ENCODE results near the gene THADA.

THADA gene

DNA sequence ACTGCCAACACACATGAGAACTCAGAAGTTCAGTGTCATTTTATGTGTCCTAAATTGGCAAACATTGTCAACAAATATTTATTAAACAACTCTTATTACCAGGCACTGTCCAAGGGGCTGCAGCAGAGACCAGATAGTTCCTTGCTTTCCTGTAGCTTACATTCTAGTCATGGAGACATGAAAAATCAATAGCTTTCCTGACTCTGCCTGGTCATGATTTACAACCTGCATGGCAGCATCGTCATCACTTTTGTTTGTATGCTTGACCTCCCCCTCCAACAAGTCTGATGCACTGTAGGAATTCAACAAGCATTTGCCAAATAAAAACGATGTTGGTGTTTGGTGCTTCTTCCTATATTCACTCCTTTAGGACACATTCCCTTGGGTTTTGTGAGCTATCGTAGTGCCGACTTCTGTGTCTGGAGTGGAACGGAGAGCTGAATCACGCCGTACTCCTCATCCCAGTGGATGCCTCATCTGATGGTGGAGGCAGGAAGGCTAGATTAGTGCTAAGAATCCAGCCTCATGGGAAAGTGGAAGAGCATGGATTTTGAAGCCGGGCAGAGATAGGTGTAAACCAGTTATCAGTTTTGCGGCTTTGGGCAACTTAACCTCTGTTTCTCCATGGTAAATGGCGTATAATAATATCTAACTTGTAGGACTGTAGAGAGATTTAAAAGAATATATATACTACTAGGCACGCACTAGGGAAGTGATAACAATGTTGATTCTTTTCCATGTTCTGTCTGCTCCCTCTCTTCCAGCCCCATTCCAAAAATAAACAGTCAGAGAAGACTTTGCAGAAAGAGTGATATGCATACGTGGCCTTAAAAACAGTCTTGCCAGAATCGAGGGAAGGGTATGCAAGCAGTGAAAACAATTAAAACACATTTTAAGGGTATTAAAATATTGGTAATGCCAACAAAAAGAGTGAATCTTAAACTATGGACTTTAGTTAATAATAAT, 249.0 kb downstream of the THADA start:
- no peak for DNase-seq (ENCODE audit: low read depth)

GRCh38 chr2:43345872-43346271, 250.0 kb downstream of the THADA start:
- no peak for DNase-seq (ENCODE audit: low read depth)

DNA sequence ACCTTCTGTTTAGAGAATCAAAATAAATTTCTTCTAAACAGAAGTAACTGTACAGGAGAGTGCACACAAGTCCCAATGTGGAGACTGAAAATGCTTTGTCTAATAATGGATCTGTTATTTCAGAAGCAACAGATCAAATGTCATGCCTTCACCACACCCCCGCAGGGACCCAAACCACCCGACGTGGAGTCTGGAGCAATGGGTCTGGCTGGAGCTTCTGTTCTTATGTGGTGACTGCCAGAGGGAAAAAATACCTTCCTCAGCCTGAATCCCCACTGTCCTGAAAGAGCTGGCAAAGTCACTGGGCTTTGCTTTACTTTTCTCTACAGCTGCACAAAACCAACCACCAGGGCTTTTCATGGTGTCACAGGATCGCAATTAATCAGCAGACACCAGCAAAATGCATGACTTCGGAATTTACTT, 250.4 kb downstream of the THADA start:
- no peak for DNase-seq (ENCODE audit: low read depth)

GRCh38 chr2:43344868-43345373, 250.9 kb downstream of the THADA start:
- DNase-seq (ENCODE audit: low read depth): no peak

- no peak for DNase-seq (ENCODE audit: low read depth)
Observed at GRCh38 chr2:43343573-43344304, 252.1 kb downstream of the THADA start.

- no peak for DNase-seq (ENCODE audit: low read depth)
Observed at GRCh38 chr2:43341959-43342757, 253.7 kb downstream of the THADA start.

DNA sequence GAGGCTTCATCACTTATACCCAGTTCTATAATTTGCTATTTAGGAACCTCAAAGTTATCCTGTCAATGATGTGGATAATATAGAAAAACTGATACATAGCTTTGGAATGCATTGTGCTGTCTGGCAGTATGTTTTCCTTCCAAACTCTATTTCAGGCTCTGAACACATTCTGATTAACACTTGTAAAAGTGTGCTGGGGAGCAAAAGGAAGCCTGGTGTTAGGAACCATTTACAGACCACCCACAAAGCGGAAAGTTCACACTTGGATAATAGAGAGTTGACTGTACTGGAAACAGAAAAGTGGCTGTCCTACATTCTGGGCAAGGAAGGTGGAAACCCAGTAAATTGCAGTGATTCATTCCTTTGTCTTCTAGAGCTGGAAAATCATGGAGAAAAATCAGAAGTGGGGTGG, 254.9 kb downstream of the THADA start:
- DNase-seq (ENCODE audit: low read depth): no peak

GRCh38 chr2:43340066-43340465, 255.8 kb downstream of the THADA start:
- DNase-seq (ENCODE audit: low read depth): no peak

DNA sequence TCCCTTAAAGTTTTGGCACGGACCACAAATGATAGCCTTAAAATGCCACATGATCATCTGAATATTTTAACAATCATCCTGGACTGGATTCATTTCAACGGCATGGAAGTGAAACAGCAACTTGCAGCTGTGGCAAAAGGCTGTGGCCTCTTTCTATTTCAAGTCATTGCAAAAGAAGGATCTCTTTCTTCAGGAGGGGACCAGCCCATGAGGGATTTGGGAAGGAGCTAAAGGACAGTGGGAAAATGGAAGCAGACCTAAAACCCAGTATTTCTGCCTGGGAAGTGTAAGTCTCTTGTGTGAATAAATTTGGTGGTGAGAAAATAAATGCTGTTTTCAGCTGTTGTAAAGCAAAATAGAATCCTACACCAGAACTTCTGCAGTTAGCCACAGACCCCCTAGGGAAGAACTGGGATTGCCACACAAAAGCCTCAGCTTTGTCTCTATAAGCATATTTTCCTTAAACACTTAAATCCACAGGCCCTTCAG, 262.1 kb downstream of the THADA start:
- no peak for DNase-seq (ENCODE audit: low read depth)

DNA sequence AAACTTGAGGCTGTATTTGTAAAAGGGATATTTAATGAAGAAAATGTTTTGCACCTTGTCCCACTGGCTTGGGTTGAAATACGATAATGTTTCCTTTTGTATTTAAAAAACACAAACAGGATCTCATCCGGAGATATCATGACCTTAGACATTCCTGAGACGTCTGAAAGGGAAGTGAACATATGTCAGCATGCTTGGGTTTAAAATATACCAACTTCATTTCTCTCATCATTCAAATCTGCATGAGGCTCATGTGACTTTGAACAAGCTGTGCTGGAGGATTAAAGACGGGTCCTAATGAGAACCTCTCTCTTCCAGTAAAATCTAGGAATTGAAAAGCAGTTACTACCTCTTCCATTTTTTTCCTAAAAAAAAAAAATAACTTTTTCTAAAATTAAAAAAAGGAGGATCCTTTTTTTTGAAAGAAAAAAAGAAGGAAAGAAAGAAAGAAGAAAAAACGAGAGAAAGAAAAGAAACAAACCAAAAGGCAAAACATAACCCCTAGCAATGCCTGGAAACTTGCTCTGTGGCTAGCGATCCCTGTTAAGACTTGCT, 262.7 kb downstream of the THADA start:
- no peak for DNase-seq (ENCODE audit: low read depth)

GRCh38 chr2:43332653-43333052, 263.2 kb downstream of the THADA start:
- no peak for DNase-seq (ENCODE audit: low read depth)

DNA sequence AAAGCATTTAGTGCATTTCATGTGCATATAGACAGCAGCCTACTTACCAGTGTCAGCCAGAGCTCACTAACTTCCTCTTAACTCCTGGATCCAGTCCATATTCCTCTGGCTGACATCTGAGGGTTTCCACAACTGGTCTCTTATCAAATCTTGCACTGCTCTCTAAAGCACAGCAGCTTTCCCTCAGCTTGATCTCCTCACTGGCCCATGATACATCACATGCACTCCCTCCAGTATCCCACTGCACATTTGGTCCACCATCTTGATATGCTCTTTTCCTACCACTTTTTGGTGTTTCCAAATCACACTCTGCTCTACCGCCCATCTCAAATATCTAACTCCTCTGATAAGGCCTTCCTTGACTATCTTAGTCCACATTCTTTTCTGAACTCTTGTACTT, 264.4 kb downstream of the THADA start:
- no peak for DNase-seq (ENCODE audit: low read depth)

DNA sequence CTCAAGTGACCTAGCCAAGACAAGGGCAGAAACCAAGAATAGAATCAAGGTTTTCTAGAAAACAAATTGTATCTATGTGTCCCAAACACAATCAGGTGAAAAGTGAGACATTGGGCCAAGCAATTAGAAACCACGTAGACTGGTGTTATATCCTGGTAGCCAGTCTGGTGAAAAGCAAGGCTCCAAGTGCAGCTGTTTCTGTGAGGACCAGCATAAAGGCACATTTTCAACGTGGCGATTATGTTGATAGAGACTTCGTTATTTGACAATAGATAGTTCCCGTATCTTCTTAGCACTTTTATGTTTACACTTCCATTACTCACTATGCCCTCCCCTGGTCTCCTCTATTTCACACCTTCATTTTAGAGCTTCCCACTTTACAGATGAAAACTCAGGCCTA, 266.2 kb downstream of the THADA start:
- DNase-seq (ENCODE audit: low read depth): no peak

DNA sequence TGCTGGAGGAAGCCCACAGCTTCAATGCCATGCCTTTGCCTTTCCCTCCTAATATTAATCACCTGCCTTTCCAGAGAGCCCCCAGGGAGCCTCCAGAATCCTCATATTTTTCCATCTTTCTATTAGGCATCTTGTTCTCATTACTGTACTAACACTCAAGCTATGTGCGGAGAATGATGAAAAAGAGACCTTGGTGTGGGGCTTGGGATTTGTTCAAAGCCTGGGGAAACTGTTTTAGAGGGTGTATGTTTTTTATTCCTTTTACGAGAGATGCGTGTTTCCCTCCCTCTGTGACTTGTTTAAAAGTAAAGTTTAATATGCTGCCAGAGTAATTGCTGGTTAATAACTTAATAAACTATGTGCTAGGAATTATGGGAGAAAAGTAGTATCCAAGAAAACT, 267.0 kb downstream of the THADA start:
- no peak for DNase-seq (ENCODE audit: low read depth)

- DNase-seq (ENCODE audit: low read depth): no peak
Observed at GRCh38 chr2:43328133-43328532, 267.7 kb downstream of the THADA start.

- no peak for DNase-seq (ENCODE audit: low read depth)
Observed at GRCh38 chr2:43327119-43327518, 268.7 kb downstream of the THADA start.

DNA sequence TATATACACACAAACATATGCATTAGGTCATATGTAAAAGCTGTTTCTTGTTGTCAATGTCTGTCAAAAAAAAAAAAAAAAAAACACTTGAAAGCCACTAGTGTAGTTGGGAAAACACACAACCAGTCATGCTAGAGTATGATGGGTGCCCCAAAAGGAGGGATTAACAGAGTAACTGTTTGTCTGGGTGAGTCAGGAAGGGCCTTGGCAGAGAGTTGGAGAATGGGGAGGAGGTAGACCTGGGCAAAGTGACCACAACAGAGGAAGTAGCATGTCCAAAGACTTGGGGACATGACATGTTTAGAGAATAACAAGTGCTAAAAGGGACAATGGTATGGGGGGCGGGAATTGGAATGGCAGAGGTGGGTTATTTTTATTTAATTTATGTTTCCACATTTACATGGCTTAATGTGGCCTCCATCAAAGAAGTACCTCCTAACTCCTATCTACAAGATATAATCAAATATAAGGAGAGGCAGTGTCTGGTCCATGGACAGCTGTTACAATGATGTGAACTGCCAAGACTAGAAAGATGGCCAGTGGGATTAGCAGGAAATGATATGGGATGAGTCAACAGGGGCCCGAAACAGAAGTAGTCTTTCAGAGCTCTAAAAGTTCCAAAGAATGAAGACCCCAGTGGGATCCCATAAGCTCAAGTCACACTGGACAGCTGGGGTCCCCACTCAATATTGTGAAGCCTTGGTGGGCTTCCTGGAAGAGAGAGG, 269.6 kb downstream of the THADA start:
- no peak for DNase-seq (ENCODE audit: low read depth)

GRCh38 chr2:43325107-43325811, 270.6 kb downstream of the THADA start:
- no peak for DNase-seq (ENCODE audit: low read depth)

- no peak for DNase-seq (ENCODE audit: low read depth)
Observed at GRCh38 chr2:43324259-43325106, 271.4 kb downstream of the THADA start.
